IPS-NIHi7 (cell line): ENCODE measurements around the gene DRC7.

Source experiments
- DNase-seq: peaks from one replicate; pipeline ENCODE4 v3.0.0; 2012; ENCODE audit warnings: mixed read lengths; ENCODE audit errors: extremely low spot score

Gene DRC7

GRCh38 chr16:57676553-57677085 is 18.0 kb upstream of the DRC7 start:
- DNase-seq: no peak

GRCh38 chr16:57677622-57678369 is 16.8 kb upstream of the DRC7 start:
- no peak for DNase-seq

- DNase-seq: no peak
Measured at GRCh38 chr16:57679016-57679415, 15.6 kb upstream of the DRC7 start.

GRCh38 chr16:57679767-57680482 is 14.7 kb upstream of the DRC7 start:
- no peak for DNase-seq

GRCh38 chr16:57680842-57681375 is 13.7 kb upstream of the DRC7 start:
- no peak for DNase-seq

- DNase-seq: no peak
Measured at GRCh38 chr16:57681950-57682728, 12.5 kb upstream of the DRC7 start.

GRCh38 chr16:57682809-57683635 is 11.6 kb upstream of the DRC7 start:
- DNase-seq: no peak

GRCh38 chr16:57683636-57684545 is 10.7 kb upstream of the DRC7 start:
- DNase-seq: no peak

GRCh38 chr16:57684626-57685358 is 9.8 kb upstream of the DRC7 start:
- DNase-seq: no peak

- DNase-seq: no peak
Measured at GRCh38 chr16:57685633-57686032, 9.0 kb upstream of the DRC7 start.

GRCh38 chr16:57686577-57686976 is 8.0 kb upstream of the DRC7 start:
- no peak for DNase-seq

GRCh38 chr16:57687363-57687929 is 7.2 kb upstream of the DRC7 start:
- no peak for DNase-seq

GRCh38 chr16:57688487-57688986 is 6.1 kb upstream of the DRC7 start:
- no peak for DNase-seq

GRCh38 chr16:57688987-57689761 is 5.4 kb upstream of the DRC7 start:
- no peak for DNase-seq

GRCh38 chr16:57689762-57690558 is 4.6 kb upstream of the DRC7 start:
- no peak for DNase-seq

- no peak for DNase-seq
Measured at GRCh38 chr16:57690782-57691471, 3.7 kb upstream of the DRC7 start.

- DNase-seq: no peak
Measured at GRCh38 chr16:57692636-57693035, 2.0 kb upstream of the DRC7 start.
